ENCODE data around the gene GYG1.

The GYG1 gene

DNA sequence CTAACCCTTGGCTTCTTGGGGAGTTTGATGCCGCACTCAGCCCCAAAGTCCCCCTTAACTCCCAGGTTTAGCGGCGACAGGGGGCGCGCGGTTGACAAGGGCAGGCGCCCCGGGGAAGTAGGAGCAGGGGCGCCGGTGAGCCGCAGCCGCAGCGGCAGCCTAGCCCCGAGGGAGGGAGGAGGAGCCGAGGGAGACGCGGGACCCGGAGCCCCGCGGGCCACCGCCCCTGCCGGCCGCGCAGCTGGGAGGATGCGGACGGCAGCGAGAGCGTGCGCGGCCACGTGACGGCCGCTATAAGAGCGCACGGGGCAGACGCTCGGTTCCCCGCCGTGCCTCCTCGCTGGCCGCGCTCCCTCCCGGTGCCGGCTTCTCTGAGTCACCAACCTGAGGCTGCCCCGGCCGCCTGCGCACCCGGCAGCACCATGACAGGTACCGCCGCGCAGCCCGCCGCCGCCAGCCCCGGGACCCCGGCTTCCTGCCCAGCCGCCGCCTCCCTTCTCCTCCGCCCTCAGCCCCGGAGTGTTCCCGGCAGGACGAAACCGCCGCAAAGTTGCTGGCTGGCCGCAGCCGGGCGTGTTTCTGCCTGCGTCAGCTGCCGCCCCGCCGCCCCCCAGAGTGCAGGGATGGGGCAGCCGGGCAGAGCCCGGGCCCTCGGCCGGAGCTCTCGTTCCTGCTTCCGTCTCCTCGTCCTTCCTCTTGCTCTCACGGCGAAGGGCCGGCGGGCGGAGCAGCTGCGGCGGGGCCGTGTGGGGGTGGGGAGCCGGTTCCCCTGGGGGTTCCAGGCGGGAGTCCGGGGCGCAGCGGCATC is at the start of gene GYG1:
GYG1 (plus strand) TSS at position 322 of the 808 bp plus-strand sequence; CDS start at position 423, 101 bp downstream.
- peak; percentile 53 to 66 for DNase-seq (ENCODE audit: low read depth in 2 of 2, low spot score in 1 of 2)

DNA sequence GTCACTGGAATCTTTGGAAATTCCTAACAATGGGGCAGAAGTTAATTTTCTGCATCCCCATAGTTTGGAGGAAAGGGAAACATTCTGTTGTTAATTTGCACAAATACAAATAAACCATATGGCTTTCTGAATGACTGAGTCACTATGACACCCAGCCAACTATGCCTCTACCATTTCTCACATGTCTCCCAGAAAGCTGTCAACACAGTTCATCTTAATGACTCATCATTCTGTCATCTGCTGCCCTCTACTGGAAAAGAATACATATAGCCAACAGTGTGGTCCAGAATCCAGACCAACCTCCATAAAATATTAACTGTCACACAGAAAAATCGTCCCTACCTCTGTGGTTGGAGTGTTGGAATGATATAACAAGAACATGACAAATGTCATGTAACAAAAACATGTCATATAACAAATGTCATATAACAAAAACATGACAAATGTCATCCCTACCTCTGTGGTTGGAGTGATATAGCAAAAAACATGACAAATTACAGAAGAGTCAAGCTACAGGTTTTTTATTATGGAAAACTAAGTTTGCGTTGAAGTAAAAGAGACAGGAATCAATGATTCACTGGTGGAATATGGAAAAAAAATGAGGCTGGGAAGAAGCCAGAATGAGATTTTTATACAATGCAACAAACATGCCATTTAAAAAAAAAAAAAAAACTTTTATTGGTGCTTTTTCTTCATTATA is 47.7 kb upstream of the GYG1 start:
- DNase-seq (ENCODE audit: low read depth in 2 of 2, low spot score in 1 of 2): no peak

DNA sequence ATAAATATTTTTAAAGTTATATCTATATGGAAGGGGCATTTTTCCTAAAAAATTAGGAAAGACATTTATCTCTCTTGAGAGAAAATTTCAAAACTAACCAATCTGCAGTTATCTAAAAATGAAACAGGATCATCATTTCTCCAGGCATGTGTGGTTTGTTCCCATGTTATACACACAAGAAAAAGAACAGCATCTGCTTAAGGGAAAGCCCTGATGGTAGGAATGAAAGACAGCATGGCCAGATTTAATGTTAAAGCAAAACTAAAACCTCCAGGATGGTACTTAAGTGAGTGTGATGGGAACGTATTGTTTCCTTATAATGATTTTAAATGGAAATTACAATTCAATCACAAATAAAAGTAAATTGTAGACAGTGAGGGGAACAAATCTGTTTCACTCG is 46.2 kb upstream of the GYG1 start:
- DNase-seq (ENCODE audit: low read depth in 2 of 2, low spot score in 1 of 2): no peak

DNA sequence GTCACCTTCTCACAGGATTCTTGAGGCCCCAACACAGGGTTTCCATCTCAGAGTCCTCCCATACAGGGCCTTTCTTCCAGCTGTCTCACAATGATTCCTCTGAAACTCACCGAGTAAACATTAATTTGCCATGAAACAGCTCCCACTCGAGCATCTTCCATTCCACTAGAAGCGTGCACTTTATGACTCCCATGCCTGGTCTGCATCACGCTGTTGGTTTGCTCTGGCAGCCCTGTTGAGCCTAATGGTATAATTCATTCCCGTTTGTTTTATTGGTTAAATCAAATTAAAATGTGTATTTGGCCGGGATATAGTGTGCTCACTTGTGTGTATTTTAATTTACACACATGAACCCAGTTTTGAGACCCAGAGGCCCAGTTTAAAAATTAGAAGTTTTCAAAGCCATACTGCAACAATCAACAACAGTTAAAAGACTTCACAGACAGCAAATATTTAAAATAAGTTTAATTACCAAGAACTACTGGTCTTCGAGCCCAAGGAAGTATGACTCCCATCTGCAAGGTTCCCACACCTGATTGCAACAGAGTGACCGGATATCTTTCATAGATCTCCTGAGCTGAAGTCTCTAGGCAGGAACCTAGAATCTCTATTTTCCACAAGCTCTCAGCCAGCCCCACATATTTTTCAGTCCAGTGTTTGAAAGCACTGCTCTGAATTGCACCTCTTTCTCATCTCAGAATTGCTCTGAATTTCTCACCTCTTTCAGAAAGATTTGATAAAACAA is 42.3 kb upstream of the GYG1 start:
- DNase-seq (ENCODE audit: low read depth in 2 of 2, low spot score in 1 of 2): no peak

DNA sequence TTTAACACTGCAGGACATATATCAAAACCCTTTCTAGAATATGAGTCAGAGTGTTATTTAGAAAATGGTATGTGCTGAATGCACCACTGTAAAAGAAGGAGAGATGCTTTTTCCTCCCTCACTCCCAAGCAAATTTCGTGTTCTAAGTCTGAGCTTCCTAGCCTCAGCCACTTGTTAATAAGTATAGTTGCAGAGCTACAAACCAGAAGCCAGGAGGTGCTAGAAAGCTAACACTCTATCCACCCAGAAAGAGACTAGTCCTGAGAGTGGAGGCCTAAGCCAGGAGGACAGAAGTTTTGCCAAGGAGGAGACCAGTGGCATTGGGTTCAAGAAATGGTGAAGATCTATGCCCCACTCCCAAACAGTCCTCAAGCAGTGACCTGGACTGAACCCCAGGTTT is 40.5 kb upstream of the GYG1 start:
- DNase-seq (ENCODE audit: low read depth in 2 of 2, low spot score in 1 of 2): no peak

DNA sequence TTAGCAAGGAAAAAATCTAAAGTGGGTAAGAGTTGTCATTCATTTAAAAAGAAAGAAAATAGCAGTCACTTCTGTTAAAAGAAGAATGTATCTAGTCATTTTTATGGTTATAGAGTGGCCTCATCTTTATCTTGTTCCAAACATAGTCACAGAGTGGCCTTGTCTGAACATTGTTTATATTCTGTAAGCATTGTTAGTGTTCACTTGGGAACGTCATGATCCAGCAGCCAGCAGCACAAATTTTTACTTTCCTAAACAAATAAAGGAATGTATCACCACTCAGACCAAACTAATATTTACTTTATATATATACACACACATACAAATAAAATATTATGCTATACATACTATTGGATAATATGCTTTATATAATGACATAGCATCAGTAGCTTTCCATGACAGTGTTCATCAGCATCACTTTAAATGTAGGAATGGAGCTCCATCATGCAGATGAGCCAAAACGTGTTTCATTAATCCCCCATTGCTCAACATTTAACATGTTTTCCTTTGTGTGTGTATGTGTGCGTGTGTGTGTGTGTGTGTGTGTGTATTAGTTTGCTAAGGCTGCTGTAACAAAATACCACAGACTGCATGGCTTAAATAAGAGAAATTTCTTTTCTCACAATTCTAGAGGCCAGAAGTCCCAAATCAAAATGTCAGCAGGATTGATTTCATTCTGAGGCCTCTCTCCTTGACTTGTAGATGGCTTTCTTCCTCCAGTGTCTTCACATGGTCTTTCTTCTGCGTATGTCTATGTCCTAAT is 39.6 kb upstream of the GYG1 start:
- no peak for DNase-seq (ENCODE audit: low read depth in 2 of 2, low spot score in 1 of 2)

DNA sequence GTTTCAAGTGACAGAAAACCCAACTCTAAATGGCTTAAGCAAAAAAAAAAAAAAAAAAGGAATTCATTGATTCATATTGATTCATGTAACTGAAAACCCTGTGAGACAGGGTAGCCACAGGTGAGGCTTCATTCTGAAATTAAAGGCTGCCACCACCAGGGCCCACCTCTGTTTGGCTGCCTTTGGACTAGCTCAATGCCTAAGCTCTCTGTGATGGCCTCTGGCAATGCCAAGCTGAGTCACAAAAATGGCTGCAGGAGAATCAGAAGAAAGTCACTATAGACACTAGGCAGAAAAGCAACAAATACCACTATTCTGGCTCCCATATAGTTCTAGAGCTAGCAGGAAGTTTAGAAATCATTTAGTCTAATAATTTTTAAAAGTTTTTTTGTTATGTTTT is 38.2 kb upstream of the GYG1 start:
- DNase-seq (ENCODE audit: low read depth in 2 of 2, low spot score in 1 of 2): no peak

DNA sequence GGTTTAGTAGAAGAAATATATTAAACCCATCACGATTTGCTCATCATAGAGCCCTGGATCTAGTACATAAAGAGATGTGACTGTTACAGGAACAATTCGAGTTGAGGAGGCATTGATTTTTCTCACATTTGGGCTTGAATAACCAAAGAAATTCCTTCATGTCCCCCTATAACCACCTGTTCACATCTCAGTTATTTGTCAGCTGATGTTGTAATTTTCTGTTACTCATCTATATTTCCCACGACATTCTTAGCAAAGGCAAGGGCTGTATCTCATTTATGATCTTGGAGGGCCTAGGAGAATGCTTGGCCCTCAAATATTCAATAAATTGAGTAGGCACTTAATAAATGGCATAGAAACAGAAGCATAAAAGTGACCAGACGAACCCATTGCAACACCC is 36.4 kb upstream of the GYG1 start:
- no peak for DNase-seq (ENCODE audit: low read depth in 2 of 2, low spot score in 1 of 2)

DNA sequence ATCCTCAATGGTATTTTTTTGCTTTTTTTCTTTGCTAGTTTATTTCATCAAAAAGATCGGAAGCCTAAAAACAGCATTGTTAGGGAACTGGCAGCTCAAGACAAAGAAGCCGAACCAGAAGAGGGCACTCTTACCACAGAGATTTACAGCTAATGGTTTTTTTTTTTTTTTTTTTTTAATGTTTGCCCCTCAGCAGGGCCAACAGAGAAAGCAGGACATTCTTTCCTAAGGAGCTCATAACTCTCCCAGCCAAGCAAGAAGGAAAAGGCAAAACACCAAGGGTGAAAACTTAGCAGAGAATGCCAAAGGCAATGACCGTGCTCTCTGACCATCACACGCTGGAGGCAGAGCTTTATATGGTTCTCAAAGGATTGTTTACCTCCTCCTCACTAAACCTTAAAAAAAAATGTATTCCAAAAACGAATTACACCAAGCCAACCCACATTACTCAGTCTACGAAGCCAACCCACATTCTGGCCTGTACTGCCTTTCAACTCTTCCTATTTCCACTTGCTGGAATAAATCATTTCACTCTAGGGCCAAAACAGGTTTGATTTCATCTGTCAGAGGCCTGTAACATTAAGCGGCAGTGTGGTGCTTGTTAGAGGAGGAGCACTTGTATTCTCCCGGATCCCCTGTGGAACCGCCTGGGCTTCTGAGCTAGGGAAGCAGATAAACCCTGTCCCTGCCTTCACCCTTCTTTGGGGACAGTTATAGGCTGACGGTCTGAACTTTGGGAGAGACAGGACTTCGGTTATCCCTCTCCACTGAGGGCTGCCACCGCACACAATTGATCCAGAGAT is 35.6 kb upstream of the GYG1 start:
- no peak for DNase-seq (ENCODE audit: low read depth in 2 of 2, low spot score in 1 of 2)

DNA sequence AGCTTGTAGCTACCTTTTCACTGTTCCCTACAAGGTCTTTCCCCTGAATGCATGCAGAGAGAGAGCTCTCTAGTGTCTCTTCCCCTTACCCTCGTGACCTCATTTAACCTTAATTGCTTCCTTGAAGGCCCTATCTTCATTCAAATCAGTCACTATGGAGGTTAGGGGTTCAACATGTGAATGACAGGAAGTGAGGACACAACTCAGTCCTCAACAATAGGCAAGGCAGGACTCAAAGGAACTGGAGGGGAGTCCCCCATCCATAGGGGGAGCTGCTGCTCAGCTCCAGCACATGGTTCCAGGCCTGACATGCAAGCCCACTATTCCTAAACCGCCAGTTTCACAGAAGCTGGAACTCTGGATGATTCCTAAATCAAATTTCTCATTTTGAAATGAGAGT is 33.8 kb upstream of the GYG1 start:
- DNase-seq (ENCODE audit: low read depth in 2 of 2, low spot score in 1 of 2): no peak

DNA sequence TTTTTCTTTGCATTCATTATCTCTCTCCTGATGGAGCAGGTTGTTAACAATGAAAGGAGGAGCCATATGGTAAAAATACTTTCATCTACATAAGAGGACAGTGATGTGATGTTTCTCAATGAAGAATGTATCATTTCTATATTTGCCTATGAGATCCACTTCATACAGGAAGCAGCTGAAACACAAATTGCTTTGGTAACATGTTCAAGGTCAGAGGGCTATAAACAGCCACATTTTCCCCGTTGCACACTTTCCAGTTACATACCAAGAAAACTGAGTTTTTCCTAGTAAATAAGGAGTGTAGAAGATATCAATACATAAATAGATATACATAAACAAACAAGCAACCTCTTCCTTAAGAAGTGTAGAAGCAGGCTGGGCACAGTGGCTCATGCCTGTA is 32.6 kb upstream of the GYG1 start:
- no peak for DNase-seq (ENCODE audit: low read depth in 2 of 2, low spot score in 1 of 2)

DNA sequence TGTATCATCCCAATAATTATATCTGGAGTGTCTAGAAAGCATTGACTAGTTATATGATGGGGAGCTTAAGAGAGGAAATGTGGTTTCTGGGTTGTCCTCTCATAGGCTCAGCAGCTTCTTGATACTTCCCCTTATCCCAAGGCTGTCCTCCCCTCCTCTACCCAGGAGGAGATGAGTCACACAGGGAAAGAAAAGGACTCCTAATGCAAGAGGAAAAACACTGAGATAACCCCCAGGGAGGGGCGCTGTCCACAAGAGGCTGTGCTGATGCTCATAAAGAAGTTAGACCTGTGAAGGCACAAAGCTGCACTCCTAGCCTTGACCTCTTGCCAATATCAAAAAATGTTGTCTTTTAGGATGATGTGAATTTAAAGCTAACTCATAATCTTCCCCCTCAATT is 28.8 kb upstream of the GYG1 start:
- DNase-seq (ENCODE audit: low read depth in 2 of 2, low spot score in 1 of 2): no peak

DNA sequence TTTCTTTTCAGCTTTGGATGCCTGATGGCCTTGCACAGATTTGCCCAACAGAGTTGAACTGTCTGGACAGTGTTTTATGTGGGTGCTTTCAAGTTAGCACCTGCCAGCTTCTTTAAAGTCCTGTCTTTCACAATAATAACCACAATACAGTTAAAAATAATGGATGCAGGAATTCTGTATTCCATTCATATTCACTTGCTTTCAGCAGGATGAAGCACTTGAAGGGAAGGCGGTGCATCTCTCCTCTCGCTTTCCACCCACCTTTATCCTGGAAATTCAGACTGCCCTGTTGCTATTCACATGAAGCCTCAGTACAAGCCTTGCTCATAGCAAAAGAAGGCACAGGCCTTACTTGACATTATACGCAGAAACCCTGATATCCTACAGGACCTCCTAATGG is 26.5 kb upstream of the GYG1 start:
- no peak for DNase-seq (ENCODE audit: low read depth in 2 of 2, low spot score in 1 of 2)

DNA sequence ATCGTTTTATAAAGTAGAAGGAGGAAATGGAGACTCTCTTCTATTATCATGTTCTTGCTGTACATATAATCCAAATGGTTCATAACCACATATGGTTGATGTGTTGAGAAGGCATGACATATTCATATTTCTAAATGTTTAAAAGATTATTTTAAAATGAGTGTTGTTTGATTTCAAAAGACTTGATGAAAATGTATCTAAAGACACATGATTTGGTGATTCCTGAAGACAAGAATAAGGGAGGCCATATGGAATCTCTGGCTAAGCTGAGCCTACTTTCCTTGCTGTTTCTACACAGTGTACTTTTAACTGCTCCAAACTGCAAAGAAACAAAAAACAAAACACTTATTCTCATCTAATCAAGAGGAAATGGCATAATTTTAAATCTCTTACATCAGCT is 23.0 kb upstream of the GYG1 start:
- no peak for DNase-seq (ENCODE audit: low read depth in 2 of 2, low spot score in 1 of 2)

DNA sequence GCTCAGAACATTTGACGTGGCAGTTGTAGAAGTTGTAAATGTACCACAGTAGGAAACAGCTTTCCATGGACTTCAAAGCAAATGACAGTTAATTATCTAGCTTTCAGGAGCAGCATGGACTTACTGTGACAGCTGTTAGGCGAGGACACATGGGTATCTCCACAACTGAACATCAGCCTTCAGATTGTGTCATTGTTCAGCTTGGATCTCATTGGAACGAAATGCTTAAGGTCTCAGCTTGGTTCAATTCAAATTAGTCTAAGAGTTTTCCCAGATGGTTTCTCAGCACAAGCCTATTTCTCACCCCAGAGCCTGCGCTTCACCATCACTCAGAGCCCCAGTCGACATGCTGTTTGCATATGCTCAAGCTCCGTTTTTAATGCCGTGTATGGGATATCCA is 21.1 kb upstream of the GYG1 start:
- DNase-seq (ENCODE audit: low read depth in 2 of 2, low spot score in 1 of 2): no peak

DNA sequence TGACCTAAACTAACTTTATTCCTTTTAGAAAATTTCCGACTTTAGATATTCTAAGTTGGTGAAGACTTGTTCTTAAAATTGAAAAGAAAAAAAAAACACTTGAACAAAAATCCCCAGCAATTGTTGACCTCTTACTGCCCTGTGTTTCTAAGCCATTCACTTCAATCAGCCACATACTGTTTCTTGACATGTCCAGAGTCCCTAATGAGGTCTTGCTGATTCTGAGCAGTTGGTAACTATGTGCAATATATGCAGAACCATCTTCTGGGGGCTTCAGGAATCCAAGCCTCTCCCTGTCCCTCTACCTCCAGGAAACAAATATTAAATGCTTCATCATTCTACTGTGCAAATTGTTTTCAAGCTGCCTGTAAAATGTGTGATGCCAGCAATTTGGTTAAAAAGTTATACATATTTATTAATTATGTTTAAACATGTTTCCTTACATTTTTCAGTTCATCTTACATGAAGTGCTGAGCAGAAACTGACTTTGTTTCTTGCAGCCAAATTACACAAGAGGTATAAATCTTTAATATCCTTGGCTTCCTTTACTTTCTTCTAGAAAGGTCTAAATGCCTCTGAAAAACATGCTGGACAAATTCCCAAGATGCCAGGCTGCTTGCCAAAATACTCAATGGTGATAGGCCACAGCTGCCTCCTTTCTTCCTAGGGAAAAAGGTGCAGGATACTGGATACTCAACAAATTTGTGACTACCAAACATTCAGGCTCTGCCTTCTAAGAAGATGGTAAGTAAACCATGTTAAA is 19.8 kb upstream of the GYG1 start:
- no peak for DNase-seq (ENCODE audit: low read depth in 2 of 2, low spot score in 1 of 2)

DNA sequence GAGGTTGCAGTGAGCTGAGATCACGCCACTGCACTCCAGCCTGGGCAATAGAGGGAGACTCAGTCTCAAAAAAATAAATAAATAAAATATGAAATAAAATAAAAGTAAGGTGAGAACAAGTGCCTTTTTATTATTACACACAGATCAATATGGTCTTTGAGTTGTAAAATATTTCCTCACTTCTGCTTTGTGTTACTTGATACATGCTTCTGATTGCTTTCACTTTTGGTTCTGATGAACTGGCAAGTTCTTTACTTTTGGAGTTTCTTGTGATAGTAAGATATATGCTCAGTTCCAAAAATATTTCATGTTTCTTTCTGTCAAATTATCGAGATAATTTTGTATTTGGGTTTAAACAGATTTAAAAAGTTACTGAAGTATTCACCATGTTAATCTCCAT is 16.6 kb upstream of the GYG1 start:
- DNase-seq (ENCODE audit: low read depth in 2 of 2, low spot score in 1 of 2): no peak

DNA sequence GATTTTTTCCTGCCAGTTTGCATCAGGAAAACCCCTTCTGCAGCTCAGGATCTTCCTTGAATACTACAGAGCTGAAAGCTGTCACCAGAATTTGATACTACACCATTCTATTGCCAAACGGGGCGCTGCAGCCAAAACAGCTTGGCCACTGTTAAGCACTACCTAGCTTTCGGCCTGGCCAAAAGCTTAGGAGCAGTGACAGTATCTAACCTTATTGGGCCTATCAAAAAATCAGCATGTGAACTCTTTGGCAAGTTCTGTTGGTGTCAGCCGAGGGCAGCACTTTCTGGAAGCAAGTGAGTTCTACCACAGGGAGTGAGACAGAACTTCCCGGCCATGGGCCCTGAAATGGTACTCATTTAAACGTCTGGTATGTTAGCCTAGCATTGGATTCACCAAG is 16.1 kb upstream of the GYG1 start:
- no peak for DNase-seq (ENCODE audit: low read depth in 2 of 2, low spot score in 1 of 2)

DNA sequence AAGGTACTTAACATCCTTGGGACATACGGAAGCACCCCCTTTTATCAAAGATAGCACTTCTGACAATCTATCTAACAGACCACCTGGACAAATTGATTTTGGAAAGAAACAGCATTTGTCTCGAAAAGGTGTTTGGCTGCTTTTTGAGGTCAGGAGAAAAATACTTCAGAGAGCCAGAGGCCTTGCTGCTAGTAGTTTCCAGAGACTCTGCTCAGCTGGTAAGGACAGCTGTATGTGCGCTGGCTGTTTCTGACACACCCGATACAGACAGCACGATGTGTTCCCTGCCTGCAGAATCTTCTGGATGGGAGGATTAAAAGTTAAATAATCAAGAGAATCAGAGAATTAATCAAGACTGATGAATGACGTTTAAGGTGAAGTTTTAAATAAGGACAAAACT is 15.6 kb upstream of the GYG1 start:
- no peak for DNase-seq (ENCODE audit: low read depth in 2 of 2, low spot score in 1 of 2)

DNA sequence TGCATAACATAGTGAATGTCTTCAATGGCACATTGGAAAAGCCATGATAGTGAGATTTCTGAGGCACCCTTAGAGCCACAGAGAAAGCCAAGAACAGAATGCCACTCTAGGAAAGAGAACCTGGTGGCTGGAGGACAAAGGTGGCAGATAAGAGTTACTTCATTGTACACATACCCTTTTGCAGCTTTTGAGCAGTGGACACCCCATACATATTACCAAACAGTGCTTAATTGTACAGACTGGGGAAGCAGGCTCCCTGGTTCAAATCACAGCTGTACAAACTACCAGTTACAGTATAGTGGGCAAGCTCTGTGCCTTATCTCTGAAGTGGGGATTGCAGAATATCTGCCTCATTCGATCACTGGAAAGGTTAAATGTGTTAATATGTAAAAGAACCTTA is 10.1 kb upstream of the GYG1 start:
- no peak for DNase-seq (ENCODE audit: low read depth in 2 of 2, low spot score in 1 of 2)
